Measurements from ENCODE around the gene AP3S2.
"Not testable (repeated sequence)": the region's sequence is repeated elsewhere in the genome, so short reads cannot be mapped to it uniquely, and the experiment has no call there.

The AP3S2 gene

GRCh38 chr15:89893696-89894447 is at the start of gene AP3S2:
TSS of gene AP3S2 (minus strand) at chr15:89893994. CDS start at chr15:89893949, 45 bp downstream.
- peak; percentile 82 for DNase-seq

GRCh38 chr15:89939910-89940309 is 46.1 kb upstream of the AP3S2 start:
- no peak for DNase-seq

GRCh38 chr15:89939377-89939776 is 45.6 kb upstream of the AP3S2 start:
- not testable (repeated sequence) for DNase-seq

GRCh38 chr15:89937365-89938350 is 43.9 kb upstream of the AP3S2 start:
- no peak for DNase-seq

- no peak for DNase-seq
Observed at GRCh38 chr15:89936786-89937265, 43.0 kb upstream of the AP3S2 start.

- no peak for DNase-seq
Observed at GRCh38 chr15:89936051-89936785, 42.4 kb upstream of the AP3S2 start.

- no peak for DNase-seq
Observed at GRCh38 chr15:89932880-89933279, 39.1 kb upstream of the AP3S2 start.

- DNase-seq: no peak
Observed at GRCh38 chr15:89928421-89928820, 34.6 kb upstream of the AP3S2 start.

GRCh38 chr15:89926158-89926557 is 32.4 kb upstream of the AP3S2 start:
- no peak for DNase-seq

GRCh38 chr15:89917442-89918101 is 23.8 kb upstream of the AP3S2 start:
- DNase-seq: no peak

GRCh38 chr15:89916660-89917059 is 22.9 kb upstream of the AP3S2 start:
- no peak for DNase-seq

GRCh38 chr15:89912674-89913396 is 19.0 kb upstream of the AP3S2 start, which contains the start of gene ARPIN:
TSS of gene ARPIN (minus strand) at chr15:89912952. CDS start at chr15:89912835, 117 bp downstream.
- DNase-seq: no peak

- no peak for DNase-seq
Observed at GRCh38 chr15:89912145-89912673, 18.4 kb upstream of the AP3S2 start.

- DNase-seq: no peak
Observed at GRCh38 chr15:89910891-89911626, 17.3 kb upstream of the AP3S2 start.

- no peak for DNase-seq
Observed at GRCh38 chr15:89909611-89910010, 15.8 kb upstream of the AP3S2 start.

- no peak for DNase-seq
Observed at GRCh38 chr15:89908226-89908625, 14.4 kb upstream of the AP3S2 start.

- no peak for DNase-seq
Observed at GRCh38 chr15:89907289-89907688, 13.5 kb upstream of the AP3S2 start.

GRCh38 chr15:89905846-89906378 is 12.1 kb upstream of the AP3S2 start:
- DNase-seq: no peak

GRCh38 chr15:89904519-89904918 is 10.7 kb upstream of the AP3S2 start:
- no peak for DNase-seq

- no peak for DNase-seq
Observed at GRCh38 chr15:89903858-89904130, 10.0 kb upstream of the AP3S2 start.
